Caco-2 (cell line): ENCODE results near the gene GNG7. TPM values are rescaled to one million over a fixed set of nuclear protein-coding genes. Genes with fewer than 3 reads are reported as not detected.

Experiments
- BruUV-seq: library from RNA; stranded (reverse); fragments of 400-500 nt; replicated peaks from 2 replicates; lab custom pipeline; 2021; lab: Mats Ljungman, UMichigan
- CTCF ChIA-PET: fragments of 300-600 bp; sonication (Branson Sonifier 250); formaldehyde crosslinking; loops from one replicate; lab custom pipeline; 2022; ENCODE audit warnings: antibody characterized with exemption; lab: Charles Lee
- POLR2A ChIA-PET: fragments of 300-600 bp; sonication (Branson Sonifier 250); formaldehyde crosslinking; loops from one replicate; lab custom pipeline; 2022; ENCODE audit warnings: antibody characterized with exemption; lab: Charles Lee
- DNase-seq, 2 experiments: peaks; one replicate each; pipeline versions ENCODE4 v3.0.0 to v3.0.0-alpha.2; 2020 to 2022
- H3K27me3 ChIP-seq: replicated peaks from 2 replicates; pipeline ENCODE4 v1.6.0; 2011; ENCODE audit warnings: low read length; ENCODE audit not compliant: control insufficient read depth, insufficient read depth
- H3K36me3 ChIP-seq: 2 replicates; pipeline ENCODE4 v1.5.1; 2011; ENCODE audit warnings: low read length; ENCODE audit not compliant: control insufficient read depth, insufficient read depth
- H3K4me1 ChIP-seq: fragments of 250-450 bp; sonication (Bioruptor Pico); 2 replicates; pipeline ENCODE4 v1.5.1; 2020; ENCODE audit warnings: mild to moderate bottlenecking
- H3K4me3 ChIP-seq: 2 replicates; pipeline ENCODE4 v1.5.1; 2011; ENCODE audit warnings: low read depth, mild to moderate bottlenecking, control low read depth, low read length
- H3K9me3 ChIP-seq: fragments of 250-450 bp; sonication (Bioruptor Pico); 2 replicates; pipeline ENCODE4 v1.5.1; 2020; ENCODE audit warnings: mild to moderate bottlenecking, moderate library complexity
- H3K27ac Mint-ChIP-seq: one replicate; pipeline ENCODE4 v1.8.0; 2022; ENCODE audit warnings: mixed read lengths; ENCODE audit not compliant: unreplicated experiment
- H3K27me3 Mint-ChIP-seq: one replicate; pipeline ENCODE4 v1.8.0; 2022; ENCODE audit warnings: mixed read lengths; ENCODE audit not compliant: insufficient read depth, unreplicated experiment
- H3K36me3 Mint-ChIP-seq: one replicate; pipeline ENCODE4 v1.8.0; 2022; ENCODE audit warnings: mild to moderate bottlenecking, mixed read lengths; ENCODE audit not compliant: insufficient read depth, unreplicated experiment
- H3K4me1 Mint-ChIP-seq: one replicate; pipeline ENCODE4 v1.8.0; 2022; ENCODE audit warnings: low read depth, mixed read lengths; ENCODE audit not compliant: unreplicated experiment
- H3K4me3 Mint-ChIP-seq: one replicate; pipeline ENCODE4 v1.8.0; 2022; ENCODE audit warnings: mild to moderate bottlenecking, moderate library complexity, mixed read lengths; ENCODE audit not compliant: unreplicated experiment
- H3K9me3 Mint-ChIP-seq: one replicate; pipeline ENCODE4 v1.8.0; 2022; ENCODE audit warnings: mixed read lengths; ENCODE audit not compliant: unreplicated experiment
- intact Hi-C: fragments of 100-400 bp; cut with micrococcal nuclease; formaldehyde crosslinking; loops from one replicate; pipeline ENCODE4 v1.10.0; 2022; ENCODE audit not compliant: unreplicated experiment
- total RNA-seq: library from RNA; stranded (reverse); gene quantifications from 2 replicates; pipeline ENCODE4 v1.2.3, GENCODE V29; 2022
- TF ChIP-seq, protein P1 (sequence below), 2 experiments: fragments of 200-600 bp in 1 of 2; IDR thresholded peaks; 1 replicate in 1 of 2; 2 replicates in 1 of 2; pipeline versions ENCODE4 v1.5.1 to v1.8.0; 2011 to 2022; ENCODE audit warnings: antibody characterized with exemption in 1 of 2, control low read depth in 1 of 2, inconsistent platforms in 1 of 2, low read depth in 1 of 2, low read length in 1 of 2, mild to moderate bottlenecking in 1 of 2, moderate library complexity in 1 of 2; ENCODE audit not compliant: insufficient read depth in 1 of 2, severe bottlenecking in 1 of 2, unreplicated experiment in 1 of 2

The GNG7 gene
- total RNA-seq, 1 experiment from 2014 or later: 0.43 TPM

DNA sequence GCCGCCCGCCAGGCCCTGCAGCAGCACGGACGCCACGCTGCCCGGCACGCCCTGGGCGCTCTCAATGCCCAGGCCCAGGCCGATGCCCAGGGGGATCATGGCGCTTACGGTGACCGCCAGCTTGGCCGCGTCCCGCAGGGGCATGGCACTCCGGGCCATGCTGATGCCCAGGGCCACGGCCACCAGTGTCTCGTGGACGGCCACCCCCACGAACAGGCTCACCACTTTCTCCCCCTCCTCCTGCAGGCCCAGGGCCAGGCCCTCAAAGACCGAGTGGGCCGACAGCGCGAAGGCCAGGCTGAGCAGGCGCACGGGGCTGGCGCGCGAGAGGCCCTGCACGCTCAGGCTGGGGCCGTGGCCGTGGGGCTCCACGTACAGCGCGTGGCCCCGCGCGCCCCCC, 30.4 kb upstream of the GNG7 start:
- TF ChIP-seq, protein P1, sequence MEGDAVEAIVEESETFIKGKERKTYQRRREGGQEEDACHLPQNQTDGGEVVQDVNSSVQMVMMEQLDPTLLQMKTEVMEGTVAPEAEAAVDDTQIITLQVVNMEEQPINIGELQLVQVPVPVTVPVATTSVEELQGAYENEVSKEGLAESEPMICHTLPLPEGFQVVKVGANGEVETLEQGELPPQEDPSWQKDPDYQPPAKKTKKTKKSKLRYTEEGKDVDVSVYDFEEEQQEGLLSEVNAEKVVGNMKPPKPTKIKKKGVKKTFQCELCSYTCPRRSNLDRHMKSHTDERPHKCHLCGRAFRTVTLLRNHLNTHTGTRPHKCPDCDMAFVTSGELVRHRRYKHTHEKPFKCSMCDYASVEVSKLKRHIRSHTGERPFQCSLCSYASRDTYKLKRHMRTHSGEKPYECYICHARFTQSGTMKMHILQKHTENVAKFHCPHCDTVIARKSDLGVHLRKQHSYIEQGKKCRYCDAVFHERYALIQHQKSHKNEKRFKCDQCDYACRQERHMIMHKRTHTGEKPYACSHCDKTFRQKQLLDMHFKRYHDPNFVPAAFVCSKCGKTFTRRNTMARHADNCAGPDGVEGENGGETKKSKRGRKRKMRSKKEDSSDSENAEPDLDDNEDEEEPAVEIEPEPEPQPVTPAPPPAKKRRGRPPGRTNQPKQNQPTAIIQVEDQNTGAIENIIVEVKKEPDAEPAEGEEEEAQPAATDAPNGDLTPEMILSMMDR (IDR thresholded peaks at IDR 0.05; ENCODE audit: insufficient read depth in 1 of 2, low read depth in 1 of 2, low read length in 1 of 2, severe bottlenecking in 1 of 2, unreplicated experiment in 1 of 2): no peak
- Mint-ChIP-seq H3K27me3 (no peaks in the 10 kb centered on the region), H3K4me3 (no peak overlapping the region), H3K9me3 (no peaks in the 10 kb centered on the region), H3K27ac (no peak overlapping the region), H3K36me3 (no peaks in the 10 kb centered on the region), H3K4me1 (no peaks in the 10 kb centered on the region)
- no TSS peak for BruUV-seq
- Histone ChIP-seq H3K4me3 (no peak overlapping the region), H3K36me3 (no peaks in the 10 kb centered on the region), H3K9me3 (no peaks in the 10 kb centered on the region), H3K27me3 (no peaks in the 10 kb centered on the region), H3K4me1 (no peaks in the 10 kb centered on the region)
- ChIA-PET POLR2A (no interaction called here), CTCF (no interaction called here)
- intact Hi-C loops: no loop called here
- no peak for DNase-seq

DNA sequence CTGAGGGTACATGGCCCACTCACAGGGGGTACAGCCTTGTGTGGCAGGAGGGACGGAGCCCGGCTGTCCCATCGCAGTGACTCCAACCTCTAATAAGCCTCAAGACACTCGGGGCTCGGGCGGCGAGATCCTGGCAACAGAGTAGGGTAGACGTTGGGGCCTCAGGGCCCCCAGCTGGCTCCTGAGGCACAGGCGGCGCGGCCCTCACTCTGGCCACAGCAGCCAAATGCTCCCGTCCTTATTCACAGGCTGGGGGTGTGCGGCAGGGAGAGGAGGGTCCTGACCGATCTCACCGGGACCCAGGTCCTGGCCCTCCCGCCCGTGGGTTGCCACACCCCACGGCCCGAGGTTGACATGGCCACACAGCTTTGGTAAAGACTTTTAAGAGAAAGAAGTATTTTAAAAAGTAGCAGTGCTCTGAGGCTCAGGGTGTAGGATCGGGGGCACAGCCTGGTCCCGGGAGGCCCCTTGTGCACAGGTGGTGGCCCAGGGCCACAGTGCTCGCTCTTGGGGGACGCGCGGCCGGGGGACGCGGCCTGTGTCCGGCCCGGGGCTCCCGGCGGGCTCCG, 29.7 kb upstream of the GNG7 start:
- Mint-ChIP-seq H3K36me3 (no peaks in the 10 kb centered on the region), H3K27ac (no peak overlapping the region), H3K9me3 (no peaks in the 10 kb centered on the region), H3K27me3 (no peaks in the 10 kb centered on the region), H3K4me1 (no peaks in the 10 kb centered on the region), H3K4me3 (no peak overlapping the region)
- Histone ChIP-seq H3K9me3 (no peaks in the 10 kb centered on the region), H3K36me3 (no peaks in the 10 kb centered on the region), H3K4me1 (no peaks in the 10 kb centered on the region), H3K4me3 (no peak overlapping the region), H3K27me3 (no peaks in the 10 kb centered on the region)
- ChIA-PET CTCF (no interaction called here), POLR2A (interaction anchor here (0.5 kb wide), 1 partner anchor 12 kb away, joined by 5 read pairs; no protein-coding TSS in a partner anchor)
- TF ChIP-seq, protein P1 (IDR thresholded peaks at IDR 0.05; ENCODE audit: insufficient read depth in 1 of 2, low read depth in 1 of 2, low read length in 1 of 2, severe bottlenecking in 1 of 2, unreplicated experiment in 1 of 2): no peak
- intact Hi-C loops: no loop called here
- no TSS peak for BruUV-seq
- no peak for DNase-seq

DNA sequence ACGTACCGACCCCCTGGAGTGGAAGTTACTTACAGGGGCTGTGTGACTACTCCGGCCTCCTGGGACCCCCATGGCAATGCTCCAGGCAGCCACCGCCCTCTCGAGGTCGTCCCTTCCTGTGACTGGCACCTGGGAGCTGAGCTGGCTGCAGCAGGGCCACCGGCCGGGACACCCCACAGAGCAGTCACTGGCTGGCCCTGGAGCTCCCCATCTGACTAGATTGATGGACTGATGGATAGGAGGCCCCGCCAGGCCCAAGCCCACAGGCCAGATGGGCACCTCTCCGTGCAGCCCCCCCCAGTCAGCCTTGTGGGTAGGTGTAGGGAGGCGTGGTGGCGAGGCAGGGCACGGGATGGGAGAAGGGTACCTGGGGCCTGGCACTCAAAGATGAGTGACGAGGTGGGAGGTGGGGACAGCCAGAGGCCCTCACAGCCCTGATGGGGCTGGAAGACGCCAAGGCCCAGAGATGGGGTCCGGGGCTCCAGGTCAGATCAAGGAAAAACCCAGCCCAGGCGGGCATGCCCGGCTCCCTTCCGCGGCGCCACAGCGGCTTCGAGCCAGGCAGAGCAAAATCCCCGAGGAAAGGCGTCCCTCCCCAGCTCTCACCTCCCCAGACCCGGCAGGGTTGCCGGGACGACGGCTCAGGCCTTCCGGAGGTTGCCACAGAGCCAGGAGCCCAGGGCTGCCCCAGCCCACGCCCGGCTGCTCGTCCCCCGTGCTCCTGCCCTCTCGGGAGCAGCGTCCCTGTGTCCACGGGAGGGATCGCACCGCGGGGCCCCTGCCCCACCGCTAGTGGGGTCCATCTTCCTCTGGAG, 28.9 kb upstream of the GNG7 start:
- TF ChIP-seq, protein P1 (IDR thresholded peaks at IDR 0.05; ENCODE audit: insufficient read depth in 1 of 2, low read depth in 1 of 2, low read length in 1 of 2, severe bottlenecking in 1 of 2, unreplicated experiment in 1 of 2): no peak
- ChIA-PET CTCF (no interaction called here), POLR2A (no interaction called here)
- Mint-ChIP-seq H3K36me3 (no peaks in the 10 kb centered on the region), H3K9me3 (no peaks in the 10 kb centered on the region), H3K27ac (no peak overlapping the region), H3K4me3 (no peak overlapping the region), H3K27me3 (no peaks in the 10 kb centered on the region), H3K4me1 (no peaks in the 10 kb centered on the region)
- Histone ChIP-seq H3K27me3 (no peaks in the 10 kb centered on the region), H3K9me3 (no peaks in the 10 kb centered on the region), H3K4me1 (no peaks in the 10 kb centered on the region), H3K36me3 (no peaks in the 10 kb centered on the region), H3K4me3 (no peak overlapping the region)
- DNase-seq: no peak
- intact Hi-C loops: no loop called here
- no TSS peak for BruUV-seq
